Liver (tissue), 9 donors: ENCODE measurements around the gene ILKAP. TPM values are rescaled to one million over a fixed set of nuclear protein-coding genes. Genes with fewer than 3 reads are reported as not detected.

ENCODE experiments used
- DNase-seq: peaks from one replicate; pipeline ENCODE4 v3.0.0-alpha.2; 2017; ENCODE audit warnings: low spot score
- H3K27ac ChIP-seq, 2 donors: one replicate each; pipeline ENCODE4 v1.7.0; 2013; ENCODE audit warnings: inconsistent platforms in 2 of 2, low read length in 2 of 2, control low read depth in 1 of 2, low read depth in 1 of 2, mild to moderate bottlenecking in 1 of 2
- H3K27me3 ChIP-seq, 4 donors: one replicate each; pipeline versions ENCODE4 v1.6.1 to v1.7.0; 2013; ENCODE audit warnings: low read length in 3 of 4, inconsistent platforms in 1 of 4, mild to moderate bottlenecking in 1 of 4, moderate library complexity in 1 of 4; ENCODE audit not compliant: control insufficient read depth in 4 of 4, insufficient read depth in 4 of 4
- H3K36me3 ChIP-seq, 4 donors: one replicate each; pipeline versions ENCODE4 v1.6.1 to v1.7.0; 2013; ENCODE audit warnings: low read length in 3 of 4, mild to moderate bottlenecking in 3 of 4, low read depth in 1 of 4, moderate library complexity in 1 of 4; ENCODE audit not compliant: control insufficient read depth in 4 of 4, insufficient read depth in 3 of 4
- H3K4me1 ChIP-seq, 4 donors: one replicate each; pipeline versions ENCODE4 v1.6.1 to v1.7.0; 2013; ENCODE audit warnings: low read length in 3 of 4, mild to moderate bottlenecking in 3 of 4, moderate library complexity in 1 of 4; ENCODE audit not compliant: control insufficient read depth in 4 of 4, insufficient read depth in 4 of 4
- H3K4me3 ChIP-seq, 3 donors: one replicate each; pipeline versions ENCODE4 v1.6.1 to v1.7.0; 2013; ENCODE audit warnings: low read length in 3 of 3, control low read depth in 1 of 3, low read depth in 1 of 3, mild to moderate bottlenecking in 1 of 3
- H3K9ac ChIP-seq, 2 donors: one replicate each; pipeline ENCODE4 v1.7.0; 2013; ENCODE audit warnings: low read length in 2 of 2, mild to moderate bottlenecking in 2 of 2, moderate library complexity in 2 of 2, control low read depth in 1 of 2, low read depth in 1 of 2
- H3K9me3 ChIP-seq, 4 donors: one replicate each; pipeline versions ENCODE4 v1.6.1 to v1.7.0; 2013; ENCODE audit warnings: low read length in 3 of 4; ENCODE audit not compliant: control insufficient read depth in 4 of 4
- CTCF ChIP-seq: fragments of 150-350 bp; IDR thresholded peaks from 2 replicates; pipeline ENCODE4 v1.5.1; 2017; ENCODE audit warnings: improper control_type of control experiment, low read depth, low read length; ENCODE audit not compliant: missing input control
- EGR1 ChIP-seq, 2 donors: IDR thresholded peaks; 2 replicates each; pipeline ENCODE4 v1.6.1; 2016 to 2018; ENCODE audit warnings: antibody characterized with exemption in 2 of 2, low read depth in 2 of 2
- FOXA1 ChIP-seq: IDR thresholded peaks from 2 replicates; pipeline ENCODE4 v1.6.1; 2016; ENCODE audit warnings: antibody characterized with exemption
- HNF4A ChIP-seq, 2 donors: conservative IDR thresholded peaks; 2 replicates each; pipeline ENCODE4 v1.6.1; 2016; ENCODE audit warnings: antibody characterized with exemption in 2 of 2, mild to moderate bottlenecking in 2 of 2
- HNF4G ChIP-seq: IDR thresholded peaks from 2 replicates; pipeline ENCODE4 v1.6.1; 2016; ENCODE audit warnings: antibody characterized with exemption
- RAD21 ChIP-seq, 2 donors: IDR thresholded peaks; 2 replicates each; pipeline ENCODE4 v1.6.1; 2016; ENCODE audit warnings: antibody characterized with exemption in 2 of 2, mild to moderate bottlenecking in 2 of 2
- REST ChIP-seq: IDR thresholded peaks from 2 replicates; pipeline ENCODE4 v1.6.1; 2016; ENCODE audit warnings: antibody characterized with exemption, mild to moderate bottlenecking
- RXRA ChIP-seq, 2 donors: IDR thresholded peaks; 2 replicates each; pipeline ENCODE4 v1.6.1; 2017 to 2018; ENCODE audit warnings: antibody characterized with exemption in 2 of 2, mild to moderate bottlenecking in 1 of 2
- WGBS: extraction: QIAGEN DNeasy Blood & Tissue Kit; methylation state at CpG from one replicate; pipeline ENCODE4 v1.1.7; 2013; 5-methylcytosine and 5-hydroxymethylcytosine counted together
- polyA plus RNA-seq, 2 donors: library from polyadenylated mRNA; stranded (reverse) in 1 of 2; unstranded in 1 of 2; fragments of 200-250 nt in 1 of 2; fragments of >200 nt in 1 of 2; fragmentation: Nextera tagmentation in 1 of 2; extraction: Ambion mirVana in 1 of 2; gene quantifications; one replicate each; pipeline versions ENCODE4 v1.2.1 to v1.2.3, GENCODE V29; 2013 to 2015
- total RNA-seq, 2 donors: library from RNA; depleted of rRNA; stranded (reverse); fragments of >200 nt; gene quantifications; one replicate each; pipeline ENCODE4 v1.2.3, GENCODE V29; 2014
- TF ChIP-seq, protein P1 (sequence below): IDR thresholded peaks from 2 replicates; pipeline ENCODE4 v1.6.1; 2016; ENCODE audit warnings: antibody characterized with exemption
- donor health status: healthy.
- donor health status: healthy.
- donor health status: healthy.
- donor health status: healthy.
- donor health status: healthy.

The ILKAP gene
- total and polyA plus RNA-seq, 4 donors, result 15.0 to 21.1 (median 20.0) TPM

- no peak for DNase-seq
Observed at GRCh38 chr2:238133499-238134392, 69.7 kb downstream of the ILKAP start.

More at GRCh38 chr2:238133499-238134392, 69.7 kb downstream of the ILKAP start:
- TF ChIP-seq HNF4A (conservative IDR thresholded peaks at IDR 0.05) (no peak), FOXA1 (no peak), RXRA (IDR thresholded peaks at IDR 0.05) (no peak), CTCF (no peak), REST (no peak), EGR1 (IDR thresholded peaks at IDR 0.05; ENCODE audit: low read depth in 2 of 2) (no peak), HNF4G (no peak), RAD21 (IDR thresholded peaks at IDR 0.05) (no peak)
- TF ChIP-seq, protein P1, sequence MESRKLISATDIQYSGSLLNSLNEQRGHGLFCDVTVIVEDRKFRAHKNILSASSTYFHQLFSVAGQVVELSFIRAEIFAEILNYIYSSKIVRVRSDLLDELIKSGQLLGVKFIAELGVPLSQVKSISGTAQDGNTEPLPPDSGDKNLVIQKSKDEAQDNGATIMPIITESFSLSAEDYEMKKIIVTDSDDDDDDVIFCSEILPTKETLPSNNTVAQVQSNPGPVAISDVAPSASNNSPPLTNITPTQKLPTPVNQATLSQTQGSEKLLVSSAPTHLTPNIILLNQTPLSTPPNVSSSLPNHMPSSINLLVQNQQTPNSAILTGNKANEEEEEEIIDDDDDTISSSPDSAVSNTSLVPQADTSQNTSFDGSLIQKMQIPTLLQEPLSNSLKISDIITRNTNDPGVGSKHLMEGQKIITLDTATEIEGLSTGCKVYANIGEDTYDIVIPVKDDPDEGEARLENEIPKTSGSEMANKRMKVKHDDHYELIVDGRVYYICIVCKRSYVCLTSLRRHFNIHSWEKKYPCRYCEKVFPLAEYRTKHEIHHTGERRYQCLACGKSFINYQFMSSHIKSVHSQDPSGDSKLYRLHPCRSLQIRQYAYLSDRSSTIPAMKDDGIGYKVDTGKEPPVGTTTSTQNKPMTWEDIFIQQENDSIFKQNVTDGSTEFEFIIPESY, result no peak
- no peaks in the 10 kb centered on the region for H3K27me3 ChIP-seq
- H3K9me3 ChIP-seq, result no peaks in the 10 kb centered on the region
- H3K27ac ChIP-seq, result no peak overlapping the region
- H3K9ac ChIP-seq, result no peak overlapping the region
- H3K36me3 ChIP-seq, result no peaks in the 10 kb centered on the region
- 87% methylated on average over 14 of the region's 14 CpGs for WGBS
- H3K4me3 ChIP-seq, result no peak overlapping the region
- peaks cover 0 to 8% (median 2%) of the 10 kb centered on the region in 4 donors for H3K4me1 ChIP-seq
